Cardiac muscle cell (in vitro differentiated cells and primary cell): Measurements from ENCODE around the gene RHOBTB3. TPM values are rescaled to one million over a fixed set of nuclear protein-coding genes. Genes with fewer than 3 reads are reported as not detected.

Experiments used
- DNase-seq, 2 donors: peaks; one replicate each; pipeline versions ENCODE4 v3.0.0 to v3.0.0-alpha.2; 2010 to 2017; ENCODE audit warnings: low read depth in 1 of 2, low spot score in 1 of 2
- H3K27ac ChIP-seq: fragments of 200-600 bp; sonication (generic); 2 replicates; pipeline ENCODE4 v1.5.1; 2016
- H3K27me3 ChIP-seq: fragments of 200-600 bp; sonication (generic); 2 replicates; pipeline ENCODE4 v1.6.0; 2016; ENCODE audit warnings: control low read depth
- H3K36me3 ChIP-seq: fragments of 200-600 bp; sonication (generic); 2 replicates; pipeline ENCODE4 v1.5.1; 2016; ENCODE audit warnings: control low read depth
- H3K4me1 ChIP-seq: fragments of 200-600 bp; sonication (generic); 2 replicates; pipeline ENCODE4 v1.8.1; 2017; ENCODE audit warnings: low read depth, mild to moderate bottlenecking, mixed run types
- H3K4me3 ChIP-seq: fragments of 200-600 bp; sonication (generic); 2 replicates; pipeline ENCODE4 v1.5.1; 2016; ENCODE audit warnings: mild to moderate bottlenecking
- H3K9me3 ChIP-seq: fragments of 200-600 bp; sonication (generic); 2 replicates; pipeline ENCODE4 v1.5.1; 2017; ENCODE audit warnings: low read depth, mild to moderate bottlenecking, control low read depth
- polyA plus RNA-seq: library from polyadenylated mRNA; unstranded; fragments of >200 nt; fragmentation: Nextera tagmentation; extraction: Ambion mirVana; gene quantifications from 2 replicates; pipeline ENCODE4 v1.2.1, GENCODE V29; 2016
- total RNA-seq: library from RNA; depleted of rRNA; stranded (reverse); fragments of >200 nt; gene quantifications from 2 replicates; pipeline ENCODE4 v1.2.3, GENCODE V29; 2016
- TF ChIP-seq, protein P1 (sequence below): IDR thresholded peaks from 2 replicates; pipeline ENCODE4 v1.5.1; 2012; ENCODE audit warnings: low read depth, mild to moderate bottlenecking, low read length

RHOBTB3 gene
- total and polyA plus RNA-seq, 2 experiments from 2014 or later = 455 to 477 TPM

DNA sequence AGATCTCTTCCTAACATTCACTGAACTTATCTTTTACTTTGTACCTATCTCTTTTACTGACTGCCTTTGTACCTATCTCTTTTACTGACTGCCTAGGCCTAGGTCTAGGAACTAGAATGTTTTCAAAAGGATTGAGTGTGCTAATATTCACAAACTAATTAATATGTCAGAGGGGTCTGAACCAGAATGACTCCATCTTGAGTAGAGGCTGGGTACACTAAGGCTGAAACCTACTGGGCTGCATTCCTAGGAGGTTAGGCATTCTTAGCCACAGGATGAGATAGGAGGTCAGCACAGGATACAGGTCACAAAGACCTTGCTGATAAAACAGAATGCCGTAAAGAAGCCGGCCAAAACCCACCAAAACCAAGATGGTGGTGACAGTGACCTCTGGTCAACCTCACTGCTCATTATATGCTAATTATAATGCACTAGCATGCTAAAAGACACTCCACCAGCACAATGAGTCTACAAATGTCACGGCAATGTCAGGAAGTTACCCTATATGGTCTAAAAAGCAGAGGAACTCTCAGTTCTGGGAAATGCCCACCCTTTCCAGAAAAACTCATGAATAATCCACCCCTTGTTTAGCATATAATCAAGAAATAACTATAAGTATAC lies 2.5 kb upstream of the RHOBTB3 start:
- Histone ChIP-seq H3K9me3 (no peaks in the 10 kb centered on the region), H3K27me3 (no peaks in the 10 kb centered on the region), H3K36me3 (no peaks in the 10 kb centered on the region), H3K27ac (peak overlapping the region; percentile 96), H3K4me1 (peaks cover 35% of the 10 kb centered on the region), H3K4me3 (no peak overlapping the region)
- peak in 1 of 2 donors; percentile 70 for DNase-seq
- TF ChIP-seq, protein P1, sequence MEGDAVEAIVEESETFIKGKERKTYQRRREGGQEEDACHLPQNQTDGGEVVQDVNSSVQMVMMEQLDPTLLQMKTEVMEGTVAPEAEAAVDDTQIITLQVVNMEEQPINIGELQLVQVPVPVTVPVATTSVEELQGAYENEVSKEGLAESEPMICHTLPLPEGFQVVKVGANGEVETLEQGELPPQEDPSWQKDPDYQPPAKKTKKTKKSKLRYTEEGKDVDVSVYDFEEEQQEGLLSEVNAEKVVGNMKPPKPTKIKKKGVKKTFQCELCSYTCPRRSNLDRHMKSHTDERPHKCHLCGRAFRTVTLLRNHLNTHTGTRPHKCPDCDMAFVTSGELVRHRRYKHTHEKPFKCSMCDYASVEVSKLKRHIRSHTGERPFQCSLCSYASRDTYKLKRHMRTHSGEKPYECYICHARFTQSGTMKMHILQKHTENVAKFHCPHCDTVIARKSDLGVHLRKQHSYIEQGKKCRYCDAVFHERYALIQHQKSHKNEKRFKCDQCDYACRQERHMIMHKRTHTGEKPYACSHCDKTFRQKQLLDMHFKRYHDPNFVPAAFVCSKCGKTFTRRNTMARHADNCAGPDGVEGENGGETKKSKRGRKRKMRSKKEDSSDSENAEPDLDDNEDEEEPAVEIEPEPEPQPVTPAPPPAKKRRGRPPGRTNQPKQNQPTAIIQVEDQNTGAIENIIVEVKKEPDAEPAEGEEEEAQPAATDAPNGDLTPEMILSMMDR = no peak

DNA sequence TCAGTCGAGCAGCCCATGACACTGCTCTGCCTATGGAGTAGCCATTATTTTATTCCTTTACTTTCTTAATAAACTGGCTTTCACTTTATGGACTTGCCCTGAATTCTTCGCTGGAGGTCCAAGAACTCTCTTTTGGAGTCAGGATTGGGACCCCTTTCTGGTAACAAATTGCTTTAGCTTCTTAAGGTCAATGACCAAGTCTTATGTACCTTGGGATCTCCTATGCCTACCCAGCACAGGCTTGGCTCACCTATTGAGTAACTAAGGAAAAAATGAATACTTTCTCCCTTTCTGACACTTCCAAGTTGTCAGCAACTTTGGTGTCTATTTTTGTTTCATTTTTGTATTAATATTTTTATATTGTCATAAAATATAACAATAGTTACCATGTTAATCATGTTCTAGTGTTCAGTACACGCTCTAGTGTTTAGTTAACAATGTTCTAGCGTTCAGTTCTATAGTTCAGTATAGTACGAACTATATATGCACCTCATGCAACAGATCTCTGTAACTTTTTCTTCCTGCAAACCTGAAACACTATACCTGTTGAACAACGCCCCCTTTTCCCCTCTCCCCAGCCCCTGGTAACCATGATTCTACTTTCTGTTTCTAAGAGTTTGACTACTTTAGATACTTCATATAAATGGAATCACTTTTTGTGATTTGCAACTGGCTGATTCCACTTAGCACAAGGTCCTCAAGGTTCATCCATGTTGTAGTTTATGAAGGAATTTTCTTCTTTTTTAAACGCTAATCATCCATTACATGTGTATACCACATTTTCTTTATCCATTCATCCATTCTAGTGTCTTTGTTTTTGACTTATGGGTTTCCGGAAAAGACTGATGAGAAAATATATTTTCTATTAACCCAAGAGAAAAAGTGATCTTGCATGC lies 1.8 kb upstream of the RHOBTB3 start:
- DNase-seq = no peak
- H3K27ac ChIP-seq = peak overlapping the region; percentile 96
- H3K36me3 ChIP-seq = no peaks in the 10 kb centered on the region
- no peaks in the 10 kb centered on the region for H3K27me3 ChIP-seq
- H3K9me3 ChIP-seq = no peaks in the 10 kb centered on the region
- peak overlapping the region; percentile 96 for H3K4me3 ChIP-seq
- H3K4me1 ChIP-seq = peaks cover 36% of the 10 kb centered on the region
- TF ChIP-seq, protein P1 = no peak

DNA sequence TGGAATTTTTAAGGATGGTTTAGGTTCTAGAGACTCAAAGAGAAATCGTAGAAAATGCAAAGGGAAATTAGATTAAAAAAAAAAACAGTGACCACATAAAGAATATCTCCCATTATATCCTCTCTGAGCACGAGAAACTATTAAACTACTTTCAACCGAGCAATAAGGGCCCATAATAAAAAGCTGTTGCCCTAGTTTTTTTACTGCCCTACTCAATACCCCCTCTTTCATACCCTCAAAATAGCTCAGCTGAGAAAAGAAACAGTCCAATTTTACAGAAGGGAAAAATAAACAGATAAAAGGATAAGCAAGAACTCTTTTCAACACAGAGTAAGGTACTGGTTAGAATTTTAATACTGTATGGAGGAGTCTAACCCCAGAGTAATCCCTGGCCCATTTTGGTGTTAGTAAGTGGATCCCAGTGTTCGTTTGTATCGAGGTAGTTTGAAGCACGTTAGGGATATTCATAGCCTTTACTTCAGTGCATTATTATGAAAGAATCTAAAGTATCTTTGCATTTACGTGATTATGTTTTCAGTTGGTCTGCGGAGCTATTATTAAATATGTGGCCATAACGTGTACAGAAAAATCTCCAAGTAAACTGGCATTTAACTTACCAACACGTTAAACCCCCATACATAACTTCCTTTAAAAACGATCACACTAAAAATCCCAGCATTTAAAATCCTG lies 980 bp upstream of the RHOBTB3 start:
- no peaks in the 10 kb centered on the region for H3K9me3 ChIP-seq
- H3K27ac ChIP-seq = peak overlapping the region; percentile 96
- DNase-seq = no peak
- H3K4me1 ChIP-seq = peaks cover 39% of the 10 kb centered on the region
- no peaks in the 10 kb centered on the region for H3K27me3 ChIP-seq
- H3K4me3 ChIP-seq = peak overlapping the region; percentile 96
- H3K36me3 ChIP-seq = no peaks in the 10 kb centered on the region
- TF ChIP-seq, protein P1 = no peak

DNA sequence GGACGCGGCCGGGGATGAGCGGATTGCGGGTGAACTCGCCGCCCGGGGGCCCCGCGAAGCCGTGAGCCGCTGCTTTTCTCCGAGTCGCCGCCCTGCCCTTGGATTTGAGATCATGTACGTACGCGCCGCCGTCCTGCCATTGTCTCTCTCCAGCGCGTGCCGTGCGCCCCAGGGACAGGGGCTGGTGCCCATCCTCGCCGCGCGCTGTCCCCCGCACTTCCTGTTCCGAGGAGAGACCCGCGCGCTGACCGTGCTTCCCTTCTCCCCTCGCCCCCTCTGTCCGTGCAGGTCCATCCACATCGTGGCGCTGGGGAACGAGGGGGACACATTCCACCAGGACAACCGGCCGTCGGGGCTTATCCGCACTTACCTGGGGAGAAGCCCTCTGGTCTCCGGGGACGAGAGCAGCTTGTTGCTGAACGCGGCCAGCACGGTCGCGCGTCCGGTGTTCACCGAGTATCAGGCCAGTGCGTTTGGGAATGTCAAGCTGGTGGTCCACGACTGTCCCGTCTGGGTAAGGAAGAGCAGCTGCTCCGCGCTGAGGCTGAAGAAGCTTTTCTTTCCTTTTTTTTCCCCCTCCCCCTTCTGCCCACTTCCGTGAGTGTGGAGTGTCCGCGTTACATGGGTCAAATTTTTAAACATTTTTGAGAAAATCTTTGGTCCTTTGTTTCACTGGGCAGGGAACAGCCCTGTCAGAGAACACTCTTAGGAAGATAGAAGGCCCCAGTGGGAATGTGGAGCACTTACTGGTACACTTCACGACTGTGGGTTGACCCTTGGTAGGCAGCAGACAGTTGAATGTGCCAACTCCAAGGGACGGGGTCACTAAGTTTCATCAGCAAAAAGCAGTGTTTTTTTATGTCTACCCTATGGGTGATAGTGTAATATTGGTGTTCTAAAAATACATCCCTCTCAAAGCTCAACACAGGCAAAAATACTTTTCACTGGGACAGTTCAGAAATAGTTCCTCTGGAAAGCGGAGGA lies 727 bp downstream of the RHOBTB3 start:
- Histone ChIP-seq H3K4me1 (peaks cover 48% of the 10 kb centered on the region), H3K36me3 (peaks cover 15% of the 10 kb centered on the region), H3K27ac (peak overlapping the region; percentile 96), H3K27me3 (no peaks in the 10 kb centered on the region), H3K9me3 (no peaks in the 10 kb centered on the region), H3K4me3 (peak overlapping the region; percentile 96)
- TF ChIP-seq, protein P1 = no peak
- peak; percentile 56 to 60 for DNase-seq
